Fibroblast of the aortic adventitia (primary cell): Measurements from ENCODE around the gene STK4. TPM values are rescaled to one million over a fixed set of nuclear protein-coding genes. Genes with fewer than 3 reads are reported as not detected.

Experiments used
- DNase-seq: peaks from one replicate; pipeline ENCODE4 v3.0.0-alpha.2; 2010; ENCODE audit warnings: low read depth
- H3K4me3 ChIP-seq: 2 replicates; pipeline ENCODE4 v1.5.1; 2011; ENCODE audit warnings: low read depth, mild to moderate bottlenecking, control low read depth, low read length, moderate library complexity
- CTCF ChIP-seq: IDR thresholded peaks from 2 replicates; pipeline ENCODE4 v1.5.1; 2011; ENCODE audit warnings: mild to moderate bottlenecking, low read length, control low read depth, inconsistent platforms; ENCODE audit not compliant: insufficient read depth
- small RNA-seq: library from RNA; depleted of rRNA; stranded (forward); fragments of <200 nt; gene quantifications from one replicate; pipeline ENCODE3, GENCODE V24; 2012
- total RNA-seq: library from RNA; depleted of rRNA; stranded (reverse); fragments of >200 nt; gene quantifications from 2 replicates; pipeline ENCODE4 v1.2.3, GENCODE V29; 2012; ENCODE audit warnings: low replicate concordance

Gene STK4
- total RNA-seq, 1 donor = 41.6 TPM

GRCh38 chr20:45117581-45117980 lies 151.3 kb downstream of the STK4 start:
- DNase-seq = no peak
- no peak overlapping the region for H3K4me3 ChIP-seq
- no peak for TF ChIP-seq CTCF

- no peak for DNase-seq
- peak; percentile 16 for TF ChIP-seq CTCF
- no peak overlapping the region for H3K4me3 ChIP-seq
Measured at GRCh38 chr20:45118028-45118427, 151.7 kb downstream of the STK4 start.

- H3K4me3 ChIP-seq = no peak overlapping the region
- no peak for TF ChIP-seq CTCF
- DNase-seq = no peak
Measured at GRCh38 chr20:45119556-45120266, 153.4 kb downstream of the STK4 start.

DNA sequence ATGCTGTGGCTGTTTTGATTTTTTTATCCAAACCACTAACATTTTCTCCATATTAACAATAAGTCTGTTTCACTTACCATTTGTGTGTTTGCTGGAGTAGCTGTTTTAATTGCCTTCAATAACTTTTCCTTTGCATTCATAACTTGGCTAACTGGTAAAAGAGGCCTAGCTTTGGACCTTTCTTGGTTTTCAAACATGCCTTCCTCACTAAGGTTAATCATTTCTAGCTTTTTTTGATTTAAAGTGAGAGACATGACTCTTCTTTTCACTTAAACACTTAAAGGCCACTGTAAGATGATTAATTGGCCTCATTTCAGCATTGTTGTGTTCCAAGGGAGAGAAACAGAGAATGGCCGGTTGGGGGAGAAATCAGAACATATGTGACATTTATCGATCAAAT lies 155.1 kb downstream of the STK4 start:
- H3K4me3 ChIP-seq = no peak overlapping the region
- no peak for DNase-seq
- TF ChIP-seq CTCF = no peak

- no peak within 1 kb of the TSS for H3K4me3 ChIP-seq
- DNase-seq = no peak
- no peak for TF ChIP-seq CTCF
Measured at GRCh38 chr20:45124365-45124764, 158.1 kb downstream of the STK4 start, which contains the start of gene WFDC12. TSS of gene WFDC12 (minus strand) at chr20:45124465. CDS start at chr20:45124447, 18 bp downstream.

DNA sequence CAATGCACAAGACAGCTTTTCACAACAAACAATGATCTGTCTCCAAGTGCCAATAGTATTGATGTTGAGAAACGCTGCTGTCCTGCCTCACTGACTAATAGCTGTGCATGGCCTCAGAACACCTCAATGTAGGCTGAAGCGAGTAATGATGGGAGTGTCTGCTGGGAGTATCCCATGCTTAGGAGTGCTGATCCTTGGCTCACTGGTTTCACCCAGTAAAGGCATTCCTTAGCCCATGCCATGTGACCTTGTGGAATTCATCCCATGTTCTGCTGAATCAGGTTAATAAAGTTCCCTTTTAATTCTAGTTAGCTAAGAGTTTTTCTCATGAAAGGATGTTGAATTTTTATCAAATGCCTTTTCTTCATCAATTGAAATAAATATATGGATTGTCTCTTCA lies 161.8 kb downstream of the STK4 start:
- no peak for DNase-seq
- TF ChIP-seq CTCF = no peak
- H3K4me3 ChIP-seq = no peak overlapping the region

Small RNA genes lying within 50 kb of the gene (small RNA-seq; reads per million reads assigned to genes)
- gene RF00019 = not detected

Other genes with a start within 250 kb of the STK4 start
- 4.2 and 8.5 TPM in 2 replicates for gene KCNK15, start 220.6 kb upstream of the STK4 start, total RNA-seq
- gene RIMS4, start 156.0 kb upstream of the STK4 start, total RNA-seq = 0.27 and 0.41 TPM in 2 replicates
- 174 and 180 TPM in 2 replicates for gene YWHAB, start 80.8 kb upstream of the STK4 start, total RNA-seq
- 7.9 and 13.8 TPM in 2 replicates for gene PABPC1L, start 56.5 kb upstream of the STK4 start, total RNA-seq
- 7.0 and 29.3 TPM in 2 replicates for gene TOMM34, start 6.1 kb upstream of the STK4 start, total RNA-seq
- gene KCNS1, start 134.6 kb downstream of the STK4 start, total RNA-seq = 0.18 TPM in 1 of 2 replicates, not detected in the other
- gene WFDC5, start 148.7 kb downstream of the STK4 start, total RNA-seq = not detected in 2 replicates
- gene WFDC12, start 158.0 kb downstream of the STK4 start, total RNA-seq = not detected in 2 replicates
- gene PI3, start 208.4 kb downstream of the STK4 start, total RNA-seq = not detected in 2 replicates
- gene SEMG1, start 240.5 kb downstream of the STK4 start, total RNA-seq = not detected in 2 replicates